Heart left ventricle (tissue), 13 donors: ENCODE measurements around the gene PMVK.

Source experiments
- CTCF ChIP-seq, 12 donors: fragments of 200-600 bp; sonication (generic) in 4 of 12; IDR thresholded peaks; one replicate each; pipeline versions ENCODE4 v1.5.0 to v1.8.0; 2018 to 2022; ENCODE audit warnings: antibody characterized with exemption in 12 of 12, mild to moderate bottlenecking in 5 of 12
- POLR2A ChIP-seq, 2 donors: fragments of 450-650 bp; IDR thresholded peaks; one replicate each; pipeline ENCODE4 v1.6.1; 2017; ENCODE audit warnings: antibody characterized with exemption in 2 of 2, mild to moderate bottlenecking in 2 of 2, moderate library complexity in 2 of 2
- donor health status: ischemic (EF 13 %, LVEDD 7.1; RV severe dilation, severe dysfunction).
- donor health status: DM: no; HTN: yes; CAD: no.
- donor health status: DM: no; HTN: no; CAD: no.
- donor health status: ischemic (EF 25% LVEDD 6.9; RV normal size, moderate dysfunction).
- donor health status: ischemic (EF 25% LVEDD 5.7; RV mildly dilated, moderate dysfunction).
- donor health status: ischemic (EF 35%, LVEDD 5.7; RV mildly dilated, moderate dysfunction).
- donor health status: nonischemic (EF 11% LVEDD 7.7; RV severe dilation, severe dysfunction).
- donor health status: DM: yes; HTN: yes; CAD: no.
- donor health status: PGD.
- donor health status: ischemic (EF 29% LVEDD 5.4; RV normal size, mild dysfunction).
- donor health status: nonischemic (EF 23%, LVEDD 6.1; RV moderate dilation, normal function).

GRCh38 chr1:154964359-154964758, 27.8 kb upstream of the PMVK start:
- TF ChIP-seq CTCF (IDR thresholded peaks at IDR 0.05) (no peak), POLR2A (IDR thresholded peaks at IDR 0.05) (no peak)
